WTC11 (cell line): ENCODE data around the gene MAPKAP1. TPM values are rescaled to one million over a fixed set of nuclear protein-coding genes. Genes with fewer than 3 reads are reported as not detected.

ENCODE experiments used
- ATAC-seq: fragments of 200-7000 bp; cut with Tn5 transposase; 2 replicates; pipeline ENCODE4 v1.10.0; 2021; ENCODE audit warnings: mild to moderate bottlenecking, moderate library complexity
- CTCF ChIA-PET: fragments of 300-600 bp; sonication (Branson Sonifier 250); formaldehyde crosslinking; loops from one replicate; lab custom pipeline; 2021; ENCODE audit warnings: antibody characterized with exemption; lab: Charles Lee
- POLR2A ChIA-PET: fragments of 350-600 bp; sonication (Branson Sonifier 250); formaldehyde crosslinking; loops from one replicate; lab custom pipeline; 2021; ENCODE audit warnings: antibody characterized with exemption; lab: Charles Lee
- DNase-seq: peaks from one replicate; pipeline ENCODE4 v3.0.0; 2021; ENCODE audit warnings: low spot score
- H3K27ac Mint-ChIP-seq: 2 replicates; pipeline ENCODE4 v1.8.0; 2021; ENCODE audit warnings: mixed read lengths
- H3K27me3 Mint-ChIP-seq: 2 replicates; pipeline ENCODE4 v1.8.0; 2021; ENCODE audit warnings: low read depth, mild to moderate bottlenecking, moderate library complexity, mixed read lengths
- H3K36me3 Mint-ChIP-seq: 2 replicates; pipeline ENCODE4 v1.8.0; 2021; ENCODE audit warnings: mixed read lengths
- H3K4me1 Mint-ChIP-seq: 2 replicates; pipeline ENCODE4 v1.8.0; 2022; ENCODE audit warnings: mixed read lengths
- H3K4me3 Mint-ChIP-seq: 2 replicates; pipeline ENCODE4 v1.8.0; 2021; ENCODE audit warnings: mild to moderate bottlenecking, moderate library complexity, mixed read lengths
- H3K9me3 Mint-ChIP-seq: 2 replicates; pipeline ENCODE4 v1.8.0; 2021; ENCODE audit warnings: mixed read lengths
- AFF4 ChIP-seq: sonication (generic); formaldehyde crosslinking; IDR thresholded peaks from 2 replicates; pipeline ENCODE4 v1.8.1; 2023; ENCODE audit warnings: mild to moderate bottlenecking, missing genetic modification reagents, borderline replicate concordance
- ATF1 ChIP-seq: sonication (generic); formaldehyde crosslinking; IDR thresholded peaks from 2 replicates; pipeline ENCODE4 v1.8.1; 2023; ENCODE audit warnings: mild to moderate bottlenecking, moderate library complexity, missing genetic modification reagents
- ATF3 ChIP-seq: sonication (generic); formaldehyde crosslinking; conservative IDR thresholded peaks from 2 replicates; pipeline ENCODE4 v1.8.1; 2022; ENCODE audit warnings: mild to moderate bottlenecking, missing genetic modification reagents
- CDX4 ChIP-seq: fragments of 250-450 bp; sonication (Bioruptor Pico); IDR thresholded peaks from 2 replicates; pipeline ENCODE4 v1.9.0; 2021; ENCODE audit warnings: moderate library complexity, mild to moderate bottlenecking, inconsistent platforms, borderline replicate concordance
- CREB1 ChIP-seq: sonication (generic); formaldehyde crosslinking; IDR thresholded peaks from 2 replicates; pipeline ENCODE4 v1.8.0; 2023; ENCODE audit warnings: mild to moderate bottlenecking, missing genetic modification reagents
- E2F1 ChIP-seq: sonication (generic); formaldehyde crosslinking; IDR thresholded peaks from 2 replicates; pipeline ENCODE4 v1.8.0; 2022; ENCODE audit warnings: mild to moderate bottlenecking, missing genetic modification reagents
- E2F4 ChIP-seq: sonication (generic); formaldehyde crosslinking; IDR thresholded peaks from 2 replicates; pipeline ENCODE4 v1.8.1; 2022; ENCODE audit warnings: low read depth, mild to moderate bottlenecking, moderate library complexity, missing genetic modification reagents, borderline replicate concordance
- ELF4 ChIP-seq: sonication (generic); formaldehyde crosslinking; IDR thresholded peaks from 2 replicates; pipeline ENCODE4 v1.8.1; 2022; ENCODE audit warnings: low read depth, mild to moderate bottlenecking, moderate library complexity, missing genetic modification reagents
- FOXP1 ChIP-seq: sonication (generic); formaldehyde crosslinking; IDR thresholded peaks from 2 replicates; pipeline ENCODE4 v1.8.0; 2022; ENCODE audit warnings: missing genetic modification reagents, mild to moderate bottlenecking, moderate library complexity, borderline replicate concordance
- HMGXB4 ChIP-seq: sonication (generic); formaldehyde crosslinking; IDR thresholded peaks from 2 replicates; pipeline ENCODE4 v1.8.1; 2023; ENCODE audit warnings: mild to moderate bottlenecking, moderate library complexity, missing genetic modification reagents
- IRF2 ChIP-seq: sonication (generic); formaldehyde crosslinking; IDR thresholded peaks from 2 replicates; pipeline ENCODE4 v1.8.0; 2022; ENCODE audit warnings: low read depth, missing genetic modification reagents, borderline replicate concordance
- JAZF1 ChIP-seq: fragments of 250-450 bp; sonication (Bioruptor Pico); IDR thresholded peaks from 2 replicates; pipeline ENCODE4 v1.9.0; 2021; ENCODE audit warnings: moderate library complexity, mild to moderate bottlenecking, inconsistent platforms
- MXD4 ChIP-seq: fragments of 250-450 bp; sonication (Bioruptor Pico); IDR thresholded peaks from 2 replicates; pipeline ENCODE4 v1.8.0; 2021; ENCODE audit warnings: mild to moderate bottlenecking, moderate library complexity, borderline replicate concordance
- NR2C2 ChIP-seq: sonication (generic); formaldehyde crosslinking; IDR thresholded peaks from 2 replicates; pipeline ENCODE4 v1.8.0; 2022; ENCODE audit warnings: mild to moderate bottlenecking, missing genetic modification reagents
- OVOL2 ChIP-seq: fragments of 250-450 bp; sonication (Bioruptor Pico); IDR thresholded peaks from 2 replicates; pipeline ENCODE4 v1.9.0; 2021; ENCODE audit warnings: mild to moderate bottlenecking, borderline replicate concordance
- PRDM15 ChIP-seq: sonication (generic); formaldehyde crosslinking; IDR thresholded peaks from 2 replicates; pipeline ENCODE4 v1.8.0; 2022; ENCODE audit warnings: missing genetic modification reagents
- PRRX2 ChIP-seq: fragments of 250-450 bp; sonication (Bioruptor Pico); IDR thresholded peaks from 2 replicates; pipeline ENCODE4 v1.8.0; 2021; ENCODE audit warnings: mild to moderate bottlenecking
- total RNA-seq: library from RNA; stranded (reverse); gene quantifications from 3 replicates; pipeline ENCODE4 v1.2.3, GENCODE V29; 2021

Gene MAPKAP1
- total RNA-seq, 1 experiment from 2014 or later: 111 TPM

- TF ChIP-seq HMGXB4 (CRISPR knock-in tag): no peak
These were observed 97.3 kb downstream of the MAPKAP1 start (continued) for GRCh38 chr9:125609744-125610143.

- Mint-ChIP-seq H3K27ac (peak overlapping the region; percentile 57; the same call in 1 of the 2 replicates), H3K36me3 (no peaks in the 10 kb centered on the region), H3K9me3 (no peaks in the 10 kb centered on the region), H3K27me3 (no peaks in the 10 kb centered on the region), H3K4me3 (no peak overlapping the region), H3K4me1 (peaks cover 58% of the 10 kb centered on the region)
- no peak for TF ChIP-seq PRRX2
- TF ChIP-seq CDX4 (CRISPR knock-in tag): no peak
- no peak for TF ChIP-seq OVOL2 (CRISPR knock-in tag)
- TF ChIP-seq ATF1 (CRISPR knock-in tag): no peak
- no peak for TF ChIP-seq E2F4 (CRISPR knock-in tag)
- TF ChIP-seq NR2C2: no peak
- no peak for TF ChIP-seq E2F1
- no peak for TF ChIP-seq FOXP1 (CRISPR knock-in tag)
- no peak for TF ChIP-seq ELF4 (CRISPR knock-in tag)
- CTCF ChIA-PET: no interaction called here
- ATAC-seq: no peak
- POLR2A ChIA-PET: interaction anchor here (0.6 kb wide), 1 partner anchor 98 kb away, joined by 3 read pairs; the partner anchor contains the start of gene MAPKAP1
- no peak for DNase-seq
These were observed 98.4 kb downstream of the MAPKAP1 start for GRCh38 chr9:125608489-125609224.

- Mint-ChIP-seq H3K36me3 (no peaks in the 10 kb centered on the region), H3K9me3 (no peaks in the 10 kb centered on the region), H3K4me1 (peaks cover 50% of the 10 kb centered on the region), H3K27me3 (no peaks in the 10 kb centered on the region), H3K27ac (no peak overlapping the region), H3K4me3 (no peak overlapping the region)
- no peak for DNase-seq
- ChIA-PET POLR2A (no interaction called here), CTCF (no interaction called here)
- ATAC-seq: no peak
- TF ChIP-seq IRF2 (no peak), MXD4 (CRISPR knock-in tag) (no peak), AFF4 (CRISPR knock-in tag) (no peak), JAZF1 (CRISPR knock-in tag) (no peak), PRDM15 (CRISPR knock-in tag) (no peak), CREB1 (CRISPR knock-in tag) (no peak), ATF3 (CRISPR knock-in tag) (no peak), ATF1 (CRISPR knock-in tag) (no peak)
These were observed 102.8 kb downstream of the MAPKAP1 start for GRCh38 chr9:125604196-125604595.
